SU-DHL-6 (cell line): ENCODE data around the gene LRCH2.

Source experiments
- H2AFZ ChIP-seq: fragments of 200-600 bp; sonication (generic); 2 replicates; pipeline ENCODE4 v1.6.1; 2014; ENCODE audit warnings: low read depth, mild to moderate bottlenecking, moderate library complexity, mixed read lengths, antibody characterized with exemption, low read length; ENCODE audit not compliant: severe bottlenecking
- H3F3A ChIP-seq: fragments of 200-600 bp; shearing (Covaris generic); 2 replicates; pipeline ENCODE4 v1.6.0; 2016; ENCODE audit warnings: antibody characterized with exemption, mild to moderate bottlenecking; ENCODE audit not compliant: insufficient read depth
- H3K27ac ChIP-seq: fragments of 200-600 bp; sonication (generic); 2 replicates; pipeline ENCODE4 v1.5.1; 2016; ENCODE audit warnings: low read depth, mild to moderate bottlenecking, low read length, moderate library complexity, mixed read lengths
- H3K27me3 ChIP-seq: fragments of 200-600 bp; sonication (generic), shearing (Covaris generic); 2 replicates; pipeline ENCODE4 v1.6.0; 2014; ENCODE audit warnings: mild to moderate bottlenecking, low read length
- H3K36me3 ChIP-seq: fragments of 200-600 bp; sonication (generic); 2 replicates; pipeline ENCODE4 v1.6.1; 2014; ENCODE audit warnings: mild to moderate bottlenecking, low read length, mixed read lengths
- H3K4me2 ChIP-seq: fragments of 300-600, 200-600 bp; shearing (Covaris generic), sonication (generic); 2 replicates; pipeline ENCODE4 v1.6.0; 2014; ENCODE audit warnings: low read length, low read depth, mild to moderate bottlenecking; ENCODE audit not compliant: poor library complexity, severe bottlenecking
- H3K4me3 ChIP-seq: fragments of 200-600 bp; sonication (generic); 2 replicates; pipeline ENCODE4 v1.5.1; 2014; ENCODE audit warnings: antibody characterized with exemption, low read length, mild to moderate bottlenecking, mixed read lengths; ENCODE audit not compliant: insufficient read depth, poor library complexity, severe bottlenecking
- H3K79me2 ChIP-seq: fragments of 200-600 bp; sonication (generic); 2 replicates; pipeline ENCODE4 v1.6.1; 2014; ENCODE audit warnings: mild to moderate bottlenecking, low read length, moderate library complexity; ENCODE audit not compliant: insufficient read depth
- H3K9ac ChIP-seq: fragments of 200-600 bp; sonication (generic); 2 replicates; pipeline ENCODE4 v1.7.0; 2014; ENCODE audit warnings: mild to moderate bottlenecking, low read length
- H3K9me2 ChIP-seq: fragments of 200-600 bp; sonication (generic); replicated peaks from 2 replicates; pipeline ENCODE4 v1.6.1; 2014; ENCODE audit warnings: low read length; ENCODE audit not compliant: insufficient read depth
- H3K9me3 ChIP-seq: fragments of 200-600 bp; sonication (generic); 2 replicates; pipeline ENCODE4 v1.6.1; 2014; ENCODE audit warnings: low read length, mixed read lengths; ENCODE audit not compliant: insufficient read depth
- H4K20me1 ChIP-seq: fragments of 200-600 bp; sonication (generic); 2 replicates; pipeline ENCODE4 v1.6.1; 2014; ENCODE audit warnings: low read depth, mild to moderate bottlenecking, antibody characterized with exemption, low read length, moderate library complexity, mixed read lengths
- CTCF ChIP-seq: fragments of 200-600 bp; sonication (generic); IDR thresholded peaks from one replicate; pipeline ENCODE4 v1.5.1; 2017; ENCODE audit warnings: antibody characterized with exemption, mild to moderate bottlenecking, low read length, moderate library complexity; ENCODE audit not compliant: insufficient read depth, poor library complexity, severe bottlenecking
- EZH2phosphoT487 ChIP-seq: fragments of 200-600 bp; sonication (generic), shearing (Covaris generic); conservative IDR thresholded peaks from 2 replicates; pipeline ENCODE4 v1.6.1; 2018; ENCODE audit warnings: mild to moderate bottlenecking, antibody characterized with exemption, low read length, moderate library complexity, mixed read lengths

Gene LRCH2

GRCh38 chrX:115266300-115266699 lies 32.4 kb upstream of the LRCH2 start:
- Histone ChIP-seq H2AFZ (no peak overlapping the region), H3K4me3 (no peak overlapping the region), H3K9ac (no peak overlapping the region), H3K9me2 (no peaks in the 10 kb centered on the region), H3K27me3 (no peaks in the 10 kb centered on the region), H3K79me2 (no peaks in the 10 kb centered on the region), H3K36me3 (no peaks in the 10 kb centered on the region), H3K9me3 (no peaks in the 10 kb centered on the region), H3K4me2 (no peak overlapping the region), H3K27ac (no peak overlapping the region), H4K20me1 (no peaks in the 10 kb centered on the region), H3F3A (no peaks in the 10 kb centered on the region)
- TF ChIP-seq EZH2phosphoT487: no peak
- no peak for TF ChIP-seq CTCF

GRCh38 chrX:115264009-115264408 lies 30.1 kb upstream of the LRCH2 start:
- no peak overlapping the region for H3K4me2 ChIP-seq
- H3K9me2 ChIP-seq: no peaks in the 10 kb centered on the region

GRCh38 chrX:115261148-115261547 lies 27.3 kb upstream of the LRCH2 start:
- Histone ChIP-seq H3F3A (no peaks in the 10 kb centered on the region), H2AFZ (no peak overlapping the region), H3K9ac (no peak overlapping the region), H4K20me1 (no peaks in the 10 kb centered on the region), H3K4me2 (no peak overlapping the region), H3K79me2 (no peaks in the 10 kb centered on the region), H3K9me2 (no peaks in the 10 kb centered on the region), H3K27ac (no peak overlapping the region), H3K4me3 (no peak overlapping the region), H3K36me3 (no peaks in the 10 kb centered on the region), H3K27me3 (no peaks in the 10 kb centered on the region), H3K9me3 (no peaks in the 10 kb centered on the region)
- TF ChIP-seq EZH2phosphoT487: no peak
- TF ChIP-seq CTCF: no peak

More at GRCh38 chrX:115264009-115264408, 30.1 kb upstream of the LRCH2 start:
- H3K9me3 ChIP-seq: no peaks in the 10 kb centered on the region
- no peaks in the 10 kb centered on the region for H3K36me3 ChIP-seq
- no peaks in the 10 kb centered on the region for H3K79me2 ChIP-seq
- H3K4me3 ChIP-seq: no peak overlapping the region
- TF ChIP-seq EZH2phosphoT487: no peak
- no peak overlapping the region for H3K27ac ChIP-seq
- no peaks in the 10 kb centered on the region for H3K27me3 ChIP-seq
- H3F3A ChIP-seq: no peaks in the 10 kb centered on the region
- H2AFZ ChIP-seq: no peak overlapping the region
- no peak overlapping the region for H3K9ac ChIP-seq
- H4K20me1 ChIP-seq: no peaks in the 10 kb centered on the region

- Histone ChIP-seq H3K4me2 (no peak overlapping the region), H4K20me1 (no peaks in the 10 kb centered on the region), H3K27ac (no peak overlapping the region), H3K9me2 (no peaks in the 10 kb centered on the region), H3K79me2 (no peaks in the 10 kb centered on the region), H3K27me3 (no peaks in the 10 kb centered on the region), H3K4me3 (no peak overlapping the region), H3K36me3 (no peaks in the 10 kb centered on the region), H3F3A (no peaks in the 10 kb centered on the region), H3K9ac (no peak overlapping the region), H2AFZ (no peak overlapping the region), H3K9me3 (no peaks in the 10 kb centered on the region)
- no peak for TF ChIP-seq CTCF
- TF ChIP-seq EZH2phosphoT487: no peak
Measured at GRCh38 chrX:115260330-115260729, 26.4 kb upstream of the LRCH2 start.
